Measurements from ENCODE around the gene CD244.

DNA sequence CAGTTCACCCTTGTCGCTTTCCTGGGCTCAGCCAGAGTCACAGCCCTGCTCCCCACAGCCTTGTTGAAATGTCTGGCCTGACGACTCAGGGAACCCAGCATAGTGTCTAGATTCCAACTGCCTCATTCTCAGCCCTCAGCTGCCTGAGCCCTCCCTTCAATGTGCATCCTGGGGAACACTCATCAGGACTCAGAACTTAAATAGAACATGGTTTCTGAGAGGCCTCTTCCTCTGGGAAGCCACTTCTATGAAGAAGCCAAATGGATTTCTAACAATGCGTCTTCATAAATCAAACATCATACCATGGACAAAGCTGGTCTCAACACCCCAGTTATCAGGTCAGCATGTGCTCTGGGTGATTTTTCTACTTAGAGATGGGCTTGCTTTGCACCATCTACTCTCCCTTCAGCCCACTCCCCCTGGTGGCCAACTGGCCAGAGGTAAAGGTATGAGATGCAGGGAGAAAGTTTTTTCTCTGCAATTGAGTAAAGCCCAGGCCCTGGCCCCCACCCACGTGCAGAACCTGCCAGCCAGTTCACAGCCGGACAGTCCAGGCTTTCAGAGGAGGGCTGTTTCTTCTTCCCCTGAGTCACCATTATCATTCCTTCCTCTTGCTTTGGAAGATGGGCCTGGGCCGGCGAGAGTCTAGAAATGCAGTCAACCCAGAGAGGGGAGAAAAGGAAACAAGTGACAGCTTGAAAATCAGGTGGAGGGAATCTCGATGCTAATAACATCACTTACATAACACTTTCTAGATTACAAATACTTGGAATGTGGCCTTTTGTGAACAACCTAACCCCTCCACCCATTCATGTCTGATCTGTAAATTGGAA is 32.1 kb downstream of the CD244 start:
- TF ChIP-seq, protein P1, sequence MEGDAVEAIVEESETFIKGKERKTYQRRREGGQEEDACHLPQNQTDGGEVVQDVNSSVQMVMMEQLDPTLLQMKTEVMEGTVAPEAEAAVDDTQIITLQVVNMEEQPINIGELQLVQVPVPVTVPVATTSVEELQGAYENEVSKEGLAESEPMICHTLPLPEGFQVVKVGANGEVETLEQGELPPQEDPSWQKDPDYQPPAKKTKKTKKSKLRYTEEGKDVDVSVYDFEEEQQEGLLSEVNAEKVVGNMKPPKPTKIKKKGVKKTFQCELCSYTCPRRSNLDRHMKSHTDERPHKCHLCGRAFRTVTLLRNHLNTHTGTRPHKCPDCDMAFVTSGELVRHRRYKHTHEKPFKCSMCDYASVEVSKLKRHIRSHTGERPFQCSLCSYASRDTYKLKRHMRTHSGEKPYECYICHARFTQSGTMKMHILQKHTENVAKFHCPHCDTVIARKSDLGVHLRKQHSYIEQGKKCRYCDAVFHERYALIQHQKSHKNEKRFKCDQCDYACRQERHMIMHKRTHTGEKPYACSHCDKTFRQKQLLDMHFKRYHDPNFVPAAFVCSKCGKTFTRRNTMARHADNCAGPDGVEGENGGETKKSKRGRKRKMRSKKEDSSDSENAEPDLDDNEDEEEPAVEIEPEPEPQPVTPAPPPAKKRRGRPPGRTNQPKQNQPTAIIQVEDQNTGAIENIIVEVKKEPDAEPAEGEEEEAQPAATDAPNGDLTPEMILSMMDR (IDR thresholded peaks at IDR 0.05; ENCODE audit: low read depth, low read length), result peak; percentile 93
- TF ChIP-seq EZH2phosphoT487 (IDR thresholded peaks at IDR 0.05; ENCODE audit: low read depth), result no peak

All from OCI-LY3 (cell line).